ENCODE data around the gene TEP1. TPM values are rescaled to one million over a fixed set of nuclear protein-coding genes. Genes with fewer than 3 reads are reported as not detected.

The TEP1 gene
- total RNA-seq, 6 donors from 2014 or later = 23.3 to 97.4 (median 39.6) TPM

GRCh38 chr14:20421267-20421666 is 8.0 kb upstream of the TEP1 start:
- Histone ChIP-seq H3K36me3 (no peaks in the 10 kb centered on the region), H3K4me1 (peaks cover 0 to under 1% (median 0%) of the 10 kb centered on the region in 4 donors), H3K27ac (no peak overlapping the region), H3K9me3 (no peaks in the 10 kb centered on the region), H3K27me3 (no peaks in the 10 kb centered on the region), H3K4me3 (no peak overlapping the region)
- WGBS, 2 donors = 36 to 40% methylated on average over 2 of the region's 2 CpGs
- DNase-seq (no peak), ATAC-seq (ENCODE audit: low FRiP score in 2 of 2) (no peak)
- TF ChIP-seq POLR2AphosphoS5 (IDR thresholded peaks at IDR 0.05) = no peak
- no peak for TF ChIP-seq POLR2A (IDR thresholded peaks at IDR 0.05)
- TF ChIP-seq CTCF (IDR thresholded peaks at IDR 0.05) = no peak
- TF ChIP-seq EP300 (IDR thresholded peaks at IDR 0.05) = no peak

GRCh38 chr14:20419419-20419818 is 6.1 kb upstream of the TEP1 start:
- no peaks in the 10 kb centered on the region for H3K9me3 ChIP-seq
- TF ChIP-seq CTCF (IDR thresholded peaks at IDR 0.05) (no peak), EP300 (IDR thresholded peaks at IDR 0.05) (no peak), POLR2AphosphoS5 (IDR thresholded peaks at IDR 0.05) (no peak), POLR2A (IDR thresholded peaks at IDR 0.05) (no peak)
- no peaks in the 10 kb centered on the region for H3K27me3 ChIP-seq
- WGBS, 2 donors = 67 to 80% methylated on average over 1 of the region's 1 CpG
- H3K4me1 ChIP-seq = peaks cover 0 to 11% (median 4%) of the 10 kb centered on the region in 4 donors
- no peak overlapping the region for H3K27ac ChIP-seq
- no peaks in the 10 kb centered on the region for H3K36me3 ChIP-seq
- no peak overlapping the region for H3K4me3 ChIP-seq
- DNase-seq = no peak
- no peak for ATAC-seq (ENCODE audit: low FRiP score in 2 of 2)

GRCh38 chr14:20418501-20418909 is 5.2 kb upstream of the TEP1 start:
- Histone ChIP-seq H3K27ac (no peak overlapping the region), H3K27me3 (no peaks in the 10 kb centered on the region), H3K9me3 (no peaks in the 10 kb centered on the region), H3K36me3 (no peaks in the 10 kb centered on the region), H3K4me1 (peaks cover 6 to 18% (median 12%) of the 10 kb centered on the region in 4 donors), H3K4me3 (no peak overlapping the region)
- no peak for TF ChIP-seq CTCF (IDR thresholded peaks at IDR 0.05)
- 89 to 97% methylated on average over 2 of the region's 2 CpGs for WGBS, 2 donors
- ATAC-seq (ENCODE audit: low FRiP score in 2 of 2) (no peak), DNase-seq (no peak)

- Histone ChIP-seq H3K27ac (no peak overlapping the region), H3K36me3 (no peaks in the 10 kb centered on the region), H3K4me3 (no peak overlapping the region), H3K27me3 (no peaks in the 10 kb centered on the region), H3K9me3 (no peaks in the 10 kb centered on the region), H3K4me1 (peaks cover 6 to 18% (median 12%) of the 10 kb centered on the region in 4 donors)
- TF ChIP-seq CTCF (IDR thresholded peaks at IDR 0.05) (no peak), POLR2A (IDR thresholded peaks at IDR 0.05) (no peak), EP300 (IDR thresholded peaks at IDR 0.05) (no peak), POLR2AphosphoS5 (IDR thresholded peaks at IDR 0.05) (no peak)
- DNase-seq = no peak
- WGBS, 2 donors = 63 to 66% methylated on average over 7 of the region's 7 CpGs
- ATAC-seq (ENCODE audit: low FRiP score in 2 of 2) = no peak
Observed at GRCh38 chr14:20417250-20418186, 4.2 kb upstream of the TEP1 start.

- ATAC-seq (ENCODE audit: low FRiP score in 2 of 2) (no peak), DNase-seq (no peak)
- Histone ChIP-seq H3K4me1 (peaks cover 14 to 26% (median 19%) of the 10 kb centered on the region in 4 donors), H3K9me3 (no peaks in the 10 kb centered on the region), H3K36me3 (no peaks in the 10 kb centered on the region), H3K27ac (no peak overlapping the region), H3K4me3 (no peak overlapping the region), H3K27me3 (no peaks in the 10 kb centered on the region)
- TF ChIP-seq CTCF (IDR thresholded peaks at IDR 0.05) (no peak), POLR2AphosphoS5 (IDR thresholded peaks at IDR 0.05) (no peak)
- 89 to 90% methylated on average over 2 of the region's 2 CpGs for WGBS, 2 donors
Observed at GRCh38 chr14:20416223-20416622, 2.9 kb upstream of the TEP1 start.

Measured in upper lobe of left lung (tissue), 6 donors.